PFSK-1 (cell line): ENCODE data around the gene C17orf100.

Experiments
- FOXP2 ChIP-seq: optimal IDR thresholded peaks from 2 replicates; pipeline ENCODE3; 2011; ENCODE audit warnings: borderline replicate concordance, control low read depth, inconsistent platforms; ENCODE audit not compliant: insufficient read depth; ENCODE audit errors: extremely low read length, extremely low read depth
- POLR2AphosphoS5 ChIP-seq: IDR thresholded peaks from 2 replicates; pipeline ENCODE4 v1.6.1; 2012; ENCODE audit warnings: low read depth, mild to moderate bottlenecking, control low read depth, low read length, moderate library complexity
- REST ChIP-seq, 2 experiments: IDR thresholded peaks; 2 replicates each; pipeline versions ENCODE4 v1.6.1 to v1.8.0; 2011 to 2012; ENCODE audit warnings: low read depth in 2 of 2, low read length in 2 of 2, control low read depth in 1 of 2, inconsistent platforms in 1 of 2, mild to moderate bottlenecking in 1 of 2, moderate library complexity in 1 of 2; ENCODE audit not compliant: insufficient read depth in 1 of 2
- SIN3A ChIP-seq: IDR thresholded peaks from 2 replicates; pipeline ENCODE4 v1.6.1; 2012; ENCODE audit warnings: mild to moderate bottlenecking, low read length, moderate library complexity, borderline replicate concordance; ENCODE audit not compliant: insufficient read depth
- TAF1 ChIP-seq: IDR thresholded peaks from 2 replicates; pipeline ENCODE4 v1.6.1; 2012; ENCODE audit warnings: low read length, control low read depth, borderline replicate concordance; ENCODE audit not compliant: insufficient read depth

C17orf100 gene

GRCh38 chr17:6637458-6637840 lies 14.1 kb upstream of the C17orf100 start:
- TF ChIP-seq REST (IDR thresholded peaks at IDR 0.05; ENCODE audit: insufficient read depth in 1 of 2, low read depth in 2 of 2, low read length in 2 of 2) (no peak), TAF1 (no peak), SIN3A (no peak), POLR2AphosphoS5 (no peak), FOXP2 (no peak)

- TF ChIP-seq POLR2AphosphoS5 = no peak
- no peak for TF ChIP-seq SIN3A
- TF ChIP-seq REST (IDR thresholded peaks at IDR 0.05; ENCODE audit: insufficient read depth in 1 of 2, low read depth in 2 of 2, low read length in 2 of 2) = no peak
Measured at GRCh38 chr17:6638046-6638908, 13.3 kb upstream of the C17orf100 start.

- TF ChIP-seq TAF1 (no peak), FOXP2 (no peak), REST (IDR thresholded peaks at IDR 0.05; ENCODE audit: insufficient read depth in 1 of 2, low read depth in 2 of 2, low read length in 2 of 2) (no peak), POLR2AphosphoS5 (no peak), SIN3A (no peak)
Measured at GRCh38 chr17:6639014-6639585, 12.5 kb upstream of the C17orf100 start.

GRCh38 chr17:6639586-6640535 lies 11.7 kb upstream of the C17orf100 start:
- TF ChIP-seq REST (IDR thresholded peaks at IDR 0.05; ENCODE audit: insufficient read depth in 1 of 2, low read depth in 2 of 2, low read length in 2 of 2) (no peak), SIN3A (no peak), FOXP2 (no peak), POLR2AphosphoS5 (no peak), TAF1 (no peak)
